GM12892 (cell line): ENCODE data around the gene GNAZ.
A peak's percentile ranks its signal among the peaks of the same experiment; 100 is the strongest.

Source experiments
- DNase-seq: peaks from one replicate; pipeline ENCODE4 v3.0.0; 2011; ENCODE audit not compliant: insufficient read length
- FAIRE-seq: peaks from 2 replicates; lab custom pipeline; 2011; peaks lifted over from hg19 to GRCh38; lab: Jason Lieb, UNC
- POLR2A ChIP-seq: IDR thresholded peaks from 2 replicates; pipeline ENCODE4 v1.6.1; 2011; ENCODE audit warnings: low read depth, low read length, control low read depth
- POLR2AphosphoS5 ChIP-seq: IDR thresholded peaks from 2 replicates; pipeline ENCODE4 v1.6.1; 2011; ENCODE audit warnings: low read depth, low read length, control low read depth
- TAF1 ChIP-seq: IDR thresholded peaks from 2 replicates; pipeline ENCODE4 v1.6.1; 2011; ENCODE audit warnings: low read depth, mild to moderate bottlenecking, control low read depth, low read length, borderline replicate concordance

Gene GNAZ

GRCh38 chr22:23061471-23062280 lies 8.6 kb upstream of the GNAZ start:
- no peak for FAIRE-seq
- TF ChIP-seq TAF1 (no peak), POLR2AphosphoS5 (no peak), POLR2A (no peak)
- no peak for DNase-seq

- FAIRE-seq (no peak), DNase-seq (no peak)
- TF ChIP-seq POLR2A = no peak
- no peak for TF ChIP-seq TAF1
- TF ChIP-seq POLR2AphosphoS5 = no peak
These were observed 7.4 kb upstream of the GNAZ start for GRCh38 chr22:23062616-23063538.

- DNase-seq = no peak
- no peak for FAIRE-seq
- no peak for TF ChIP-seq POLR2AphosphoS5
- TF ChIP-seq POLR2A = no peak
- no peak for TF ChIP-seq TAF1
These were observed 6.6 kb upstream of the GNAZ start for GRCh38 chr22:23063539-23064380.

- no peak for DNase-seq
- FAIRE-seq = no peak
- TF ChIP-seq TAF1 = no peak
- TF ChIP-seq POLR2A = no peak
- TF ChIP-seq POLR2AphosphoS5 = no peak
These were observed 5.8 kb upstream of the GNAZ start for GRCh38 chr22:23064381-23065068.

- no peak for FAIRE-seq
- no peak for DNase-seq
- no peak for TF ChIP-seq POLR2AphosphoS5
- TF ChIP-seq POLR2A = no peak
- no peak for TF ChIP-seq TAF1
These were observed 5.3 kb upstream of the GNAZ start for GRCh38 chr22:23065069-23065451.

DNA sequence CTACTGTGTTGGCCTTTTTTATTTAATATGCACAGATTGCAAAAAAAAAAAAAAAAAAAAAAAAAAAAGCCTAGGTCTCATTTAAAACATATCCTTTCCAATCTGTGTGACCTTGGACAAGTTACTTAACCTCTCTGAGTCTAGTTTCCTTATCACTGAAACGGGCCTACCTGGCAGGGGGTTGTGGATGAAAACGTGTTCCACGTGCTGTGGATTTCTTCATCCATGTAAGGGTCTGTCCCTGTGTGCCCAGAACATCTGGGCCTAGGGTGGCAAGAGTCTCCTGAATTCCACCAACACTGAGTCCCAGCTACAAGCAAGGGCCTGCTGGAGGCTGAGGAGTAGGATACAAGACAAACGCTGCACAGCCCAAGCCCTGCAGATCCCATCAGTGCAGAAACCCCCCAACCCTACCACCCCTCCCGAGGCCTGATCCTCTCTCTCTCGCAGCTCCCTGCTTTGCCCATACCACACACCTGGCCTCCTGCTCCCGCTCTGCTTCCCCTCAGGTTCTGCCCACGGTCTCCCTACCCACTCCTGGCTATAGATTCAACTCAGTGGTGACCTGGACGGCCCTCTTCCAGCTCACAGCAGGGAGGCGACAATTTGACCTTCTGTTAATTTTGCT lies 4.7 kb upstream of the GNAZ start:
- DNase-seq (no peak), FAIRE-seq (no peak)
- no peak for TF ChIP-seq POLR2A
- TF ChIP-seq POLR2AphosphoS5 = no peak
- no peak for TF ChIP-seq TAF1

- peak; percentile 1 for DNase-seq
- no peak for FAIRE-seq
- TF ChIP-seq POLR2AphosphoS5 = no peak
- TF ChIP-seq TAF1 = no peak
- no peak for TF ChIP-seq POLR2A
These were observed 3.9 kb upstream of the GNAZ start for GRCh38 chr22:23066200-23067022.

DNA sequence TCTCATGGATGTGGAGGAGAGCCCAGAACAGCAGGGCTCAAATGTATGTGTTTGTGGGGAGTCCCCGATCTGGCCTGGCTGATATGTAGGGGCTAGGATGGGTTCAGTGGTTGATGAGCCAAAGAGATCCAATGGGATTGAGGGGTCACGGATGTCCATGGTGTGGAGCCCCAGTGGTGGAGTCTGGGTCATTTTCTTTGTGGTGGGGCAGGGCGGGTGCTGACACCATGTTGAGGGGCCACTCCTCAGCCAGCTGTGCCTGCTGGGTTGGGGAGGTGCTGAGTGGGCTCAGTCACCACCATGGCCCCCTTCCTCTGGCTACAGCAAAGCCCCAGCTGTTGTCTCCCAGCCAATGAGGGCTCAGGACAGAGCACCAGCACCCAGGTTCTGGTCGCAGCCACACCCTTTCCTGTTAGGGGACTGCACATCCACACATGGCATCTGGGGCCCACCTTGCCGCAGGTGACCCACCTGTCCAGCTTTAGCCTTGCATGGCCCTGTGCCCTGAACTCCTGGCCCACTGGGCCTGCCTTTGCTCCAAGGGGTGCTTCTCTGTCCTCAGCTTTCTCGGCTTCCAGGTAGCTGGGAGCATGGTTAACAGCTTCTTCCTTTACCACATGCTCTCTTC lies 3.2 kb upstream of the GNAZ start:
- DNase-seq (no peak), FAIRE-seq (no peak)
- TF ChIP-seq TAF1 (no peak), POLR2A (no peak), POLR2AphosphoS5 (no peak)

- FAIRE-seq (no peak), DNase-seq (no peak)
- no peak for TF ChIP-seq POLR2A
- TF ChIP-seq TAF1 = no peak
- TF ChIP-seq POLR2AphosphoS5 = no peak
These were observed 2.6 kb upstream of the GNAZ start for GRCh38 chr22:23067691-23068090.
